T-helper 2 cell (primary cell): ENCODE results near the gene GGT6.
A peak's percentile ranks its signal among the peaks of the same experiment; 100 is the strongest.

Experiments
- DNase-seq, 5 experiments: peaks; one replicate each; pipeline versions ENCODE4 v3.0.0 to v3.0.0-alpha.2; 2012 to 2022

The GGT6 gene

GRCh38 chr17:4537451-4538235 lies 22.7 kb downstream of the GGT6 start:
- no peak for DNase-seq

GRCh38 chr17:4536742-4537411 lies 23.5 kb downstream of the GGT6 start:
- no peak for DNase-seq

GRCh38 chr17:4536259-4536741 lies 24.1 kb downstream of the GGT6 start:
- no peak for DNase-seq

- no peak for DNase-seq
Observed at GRCh38 chr17:4535667-4536258, 24.6 kb downstream of the GGT6 start.

- no peak for DNase-seq
Observed at GRCh38 chr17:4534928-4535666, 25.3 kb downstream of the GGT6 start.

GRCh38 chr17:4534515-4534914 lies 25.9 kb downstream of the GGT6 start:
- no peak for DNase-seq

- peak in 1 of 5 experiments; percentile 57 for DNase-seq
Observed at GRCh38 chr17:4533523-4534504, 26.6 kb downstream of the GGT6 start.

GRCh38 chr17:4532860-4533522 lies 27.4 kb downstream of the GGT6 start:
- DNase-seq: no peak

GRCh38 chr17:4531988-4532736 lies 28.2 kb downstream of the GGT6 start:
- no peak for DNase-seq

- DNase-seq: no peak
Observed at GRCh38 chr17:4530799-4531730, 29.3 kb downstream of the GGT6 start.

GRCh38 chr17:4529533-4530152 lies 30.7 kb downstream of the GGT6 start:
- no peak for DNase-seq

- DNase-seq: no peak
Observed at GRCh38 chr17:4527566-4528125, 32.7 kb downstream of the GGT6 start.

- no peak for DNase-seq
Observed at GRCh38 chr17:4527134-4527533, 33.2 kb downstream of the GGT6 start.

GRCh38 chr17:4525691-4526397 lies 34.5 kb downstream of the GGT6 start:
- DNase-seq: no peak

GRCh38 chr17:4523946-4524345 lies 36.4 kb downstream of the GGT6 start:
- no peak for DNase-seq

GRCh38 chr17:4522661-4523060 lies 37.7 kb downstream of the GGT6 start:
- no peak for DNase-seq

- no peak for DNase-seq
Observed at GRCh38 chr17:4520894-4521600, 39.3 kb downstream of the GGT6 start.
